Forelimb muscle (tissue), 1 donor: ENCODE data around the gene SP9. TPM values are rescaled to one million over a fixed set of nuclear protein-coding genes. Genes with fewer than 3 reads are reported as not detected.
"Not testable (repeated sequence)": the region's sequence is repeated elsewhere in the genome, so short reads cannot be mapped to it uniquely, and the experiment has no call there.

Experiments
- DNase-seq: peaks from one replicate; pipeline ENCODE4 v3.0.0-alpha.2; 2013; ENCODE audit warnings: low read depth
- polyA plus RNA-seq: library from polyadenylated mRNA; unstranded; fragments of 120-200 nt; gene quantifications from one replicate; pipeline ENCODE4 v1.2.1, GENCODE V29; 2013; ENCODE audit not compliant: insufficient read length

The SP9 gene
- polyA plus RNA-seq, 1 donor, result 0.14 TPM

- DNase-seq, result no peak
Measured at GRCh38 chr2:174344716-174345461, 10.1 kb downstream of the SP9 start.

- DNase-seq, result no peak
Measured at GRCh38 chr2:174350018-174350417, 15.3 kb downstream of the SP9 start.

GRCh38 chr2:174350593-174351181, 15.9 kb downstream of the SP9 start:
- no peak for DNase-seq

- DNase-seq, result no peak
Measured at GRCh38 chr2:174353004-174353403, 18.2 kb downstream of the SP9 start.

- DNase-seq, result no peak
Measured at GRCh38 chr2:174356347-174356746, 21.6 kb downstream of the SP9 start.

- not testable (repeated sequence) for DNase-seq
Measured at GRCh38 chr2:174359663-174360062, 24.9 kb downstream of the SP9 start.

GRCh38 chr2:174362949-174363348, 28.2 kb downstream of the SP9 start:
- no peak for DNase-seq

- DNase-seq, result not testable (repeated sequence)
Measured at GRCh38 chr2:174363492-174364225, 28.9 kb downstream of the SP9 start.

GRCh38 chr2:174364628-174365027, 29.9 kb downstream of the SP9 start:
- DNase-seq, result no peak

- DNase-seq, result no peak
Measured at GRCh38 chr2:174365571-174365970, 30.8 kb downstream of the SP9 start.

GRCh38 chr2:174368691-174369090, 33.9 kb downstream of the SP9 start:
- DNase-seq, result no peak

GRCh38 chr2:174376967-174377366, 42.2 kb downstream of the SP9 start:
- DNase-seq, result no peak

- DNase-seq, result no peak
Measured at GRCh38 chr2:174383796-174384195, 49.0 kb downstream of the SP9 start.

- no peak for DNase-seq
Measured at GRCh38 chr2:174385201-174385600, 50.4 kb downstream of the SP9 start.

Other genes with a start within 250 kb of the SP9 start
- gene OLA1, start 86.4 kb upstream of the SP9 start, polyA plus RNA-seq, result 236 TPM
- 31.8 TPM for gene SCRN3, start 60.8 kb downstream of the SP9 start, polyA plus RNA-seq
- 4.3 TPM for gene GPR155, start 152.1 kb downstream of the SP9 start, polyA plus RNA-seq